Measurements from ENCODE around the gene ATXN1. TPM values are rescaled to one million over a fixed set of nuclear protein-coding genes. Genes with fewer than 3 reads are reported as not detected.

The ATXN1 gene
- total RNA-seq, 1 experiment from 2014 or later = 5.6 TPM

GRCh38 chr6:16344756-16345155 lies 416.5 kb downstream of the ATXN1 start:
- Histone ChIP-seq H3T11ph (ENCODE audit: low read length) (no peak overlapping the region), H3K79me1 (ENCODE audit: insufficient read depth, low read depth, low read length, poor library complexity, severe bottlenecking) (no peaks in the 10 kb centered on the region), H3K4ac (ENCODE audit: low read depth, low read length) (no peak overlapping the region), H3K4me1 (ENCODE audit: insufficient read depth, low read length) (no peaks in the 10 kb centered on the region; the same call in 1 of the 2 replicates), H3K56ac (ENCODE audit: insufficient read length, low read depth, low read length) (no peak overlapping the region), H2BK15ac (ENCODE audit: low read depth, low read length) (no peak overlapping the region), H3K23me2 (ENCODE audit: insufficient read length, low read depth, low read length, poor library complexity, severe bottlenecking) (no peaks in the 10 kb centered on the region), H3K23ac (ENCODE audit: insufficient read length, low read depth, low read length) (no peak overlapping the region), H3K27ac (ENCODE audit: insufficient read length, low read depth, low read length) (no peak overlapping the region), H4K91ac (ENCODE audit: insufficient read length, low read depth, low read length) (no peak overlapping the region), H3K27me3 (ENCODE audit: insufficient read depth, low read length) (no peaks in the 10 kb centered on the region), H2AK5ac (ENCODE audit: insufficient read length, low read length) (no peak overlapping the region), H3K9ac (ENCODE audit: extremely low read depth, insufficient read length, low read length) (no peak overlapping the region), H3K18ac (ENCODE audit: insufficient read length, low read depth, low read length) (peak overlapping the region; percentile 24), H2BK12ac (ENCODE audit: insufficient read length, low read depth, low read length) (no peak overlapping the region), H3K14ac (ENCODE audit: insufficient read depth, low read length) (no peak overlapping the region), H2BK5ac (ENCODE audit: insufficient read length, low read length) (no peak overlapping the region), H4K5ac (ENCODE audit: insufficient read length, low read depth, low read length) (no peak overlapping the region), H3K9me3 (ENCODE audit: control insufficient read depth, low read depth, low read length) (no peaks in the 10 kb centered on the region), H2BK20ac (ENCODE audit: low read depth, low read length, poor library complexity, severe bottlenecking) (no peak overlapping the region), H4K8ac (replicated peaks; ENCODE audit: insufficient read length, low read depth, low read length) (no peak overlapping the region), H3K79me2 (ENCODE audit: insufficient read depth, low read length) (no peaks in the 10 kb centered on the region), H4K20me1 (ENCODE audit: control insufficient read depth, insufficient read depth, insufficient read length) (no peaks in the 10 kb centered on the region), H3K4me2 (ENCODE audit: insufficient read depth, insufficient read length, low read length) (no peak overlapping the region), H2BK120ac (ENCODE audit: low read depth, low read length, poor library complexity, severe bottlenecking) (no peak overlapping the region), H2AFZ (ENCODE audit: low read length) (no peak overlapping the region)
- no peak for DNase-seq
- H3K4me3 Mint-ChIP-seq = no peak overlapping the region
- no peak overlapping the region for H3K27ac Mint-ChIP-seq
- H3K27me3 Mint-ChIP-seq (ENCODE audit: low read depth) = no peaks in the 10 kb centered on the region; the same call in 1 of the 2 replicates
- no peaks in the 10 kb centered on the region; a peak in 1 of 7 replicates for H3K36me3 Mint-ChIP-seq (ENCODE audit: insufficient read depth in 1 of 3, low read depth in 3 of 3)
- peaks cover 10% of the 10 kb centered on the region in 2 experiments for H3K4me1 Mint-ChIP-seq
- no peak for TF ChIP-seq CTCF (conservative IDR thresholded peaks at IDR 0.05)
- no CpG with 5 or more reads among the region's 6 CpGs for WGBS (ENCODE audit: extremely low coverage, insufficient read length, low lambda C conversion rate)
- no peaks in the 10 kb centered on the region; a peak in 3 of 5 replicates for H3K9me3 Mint-ChIP-seq
